ENCODE measurements around the gene FGF14.

DNA sequence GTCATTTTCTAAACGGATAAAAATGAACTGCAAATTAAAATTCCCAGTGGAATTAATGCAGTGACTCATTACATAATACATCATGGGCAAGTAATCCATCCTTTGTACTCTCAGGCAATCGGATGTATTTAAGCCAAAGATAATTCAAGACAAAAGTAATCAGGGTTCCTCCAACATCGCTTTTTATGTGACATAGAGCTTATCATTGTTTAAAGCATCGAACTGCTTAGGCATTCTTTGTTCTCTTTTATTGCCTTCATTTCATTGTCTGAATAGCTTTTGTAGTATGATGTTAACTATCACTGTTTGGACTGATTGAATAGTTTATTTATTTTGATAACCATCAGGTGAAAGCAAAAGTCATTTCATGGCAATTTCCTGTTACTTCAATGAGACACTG, 740.0 kb downstream of the FGF14 start:
- TF ChIP-seq YY1 (IDR thresholded peaks at IDR 0.05; ENCODE audit: insufficient read depth, insufficient read length) (no peak), SUZ12 (IDR thresholded peaks at IDR 0.05; ENCODE audit: extremely low read depth, insufficient read depth, insufficient read length) (no peak)
